NK-92 (cell line): Measurements from ENCODE around the gene CLC.
"Not testable (repeated sequence)": the region's sequence is repeated elsewhere in the genome, so short reads cannot be mapped to it uniquely, and the experiment has no call there.

Source experiments
- DNase-seq: peaks from one replicate; lab custom pipeline; 2025; ENCODE audit not compliant: unreplicated experiment; lab: John Stamatoyannopoulos, UW

CLC gene

DNA sequence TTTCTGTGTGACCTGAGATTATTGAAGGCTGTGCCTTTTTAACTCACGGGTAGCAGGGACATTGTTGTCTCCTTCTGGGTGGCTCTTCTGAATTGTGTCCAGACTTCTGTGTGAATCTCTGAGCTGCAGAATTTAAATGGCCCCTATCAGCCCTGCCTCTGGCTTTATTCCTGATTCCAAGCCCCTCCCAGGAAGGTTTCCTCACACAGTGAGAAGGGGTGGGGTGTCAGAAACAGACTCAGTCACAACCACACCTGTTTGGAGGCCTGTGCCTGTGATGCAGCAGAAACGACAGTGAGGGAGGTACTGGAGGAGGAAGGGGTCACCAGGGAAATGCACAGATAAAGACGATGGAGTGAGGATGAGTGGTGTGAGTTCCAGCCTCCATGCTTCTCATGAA, at the start of gene CLC:
CLC (minus strand) TSS at position 139 of the 400 bp plus-strand sequence; CDS start at position 62, 77 bp downstream.
- no peak for DNase-seq

DNA sequence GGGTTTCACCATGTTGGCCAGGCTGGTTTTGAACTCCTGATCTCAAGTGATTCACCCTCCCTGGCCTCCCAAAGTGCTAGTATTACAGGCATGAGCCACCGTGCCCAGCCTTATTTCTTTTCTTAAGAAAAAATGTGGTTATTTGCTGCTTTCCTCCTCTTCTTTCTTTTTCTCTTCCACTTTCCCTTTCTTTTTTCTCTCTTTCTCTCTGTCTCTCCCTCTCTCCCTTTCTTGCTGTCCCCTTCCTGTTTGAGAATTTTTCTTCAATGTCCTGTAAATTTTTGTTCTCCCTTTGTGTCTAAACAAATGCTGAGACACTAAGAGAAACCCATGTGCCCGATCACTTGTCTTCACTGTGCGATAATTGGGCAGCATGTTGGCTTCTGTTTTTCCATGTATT, 43.1 kb upstream of the CLC start:
- DNase-seq = no peak

DNA sequence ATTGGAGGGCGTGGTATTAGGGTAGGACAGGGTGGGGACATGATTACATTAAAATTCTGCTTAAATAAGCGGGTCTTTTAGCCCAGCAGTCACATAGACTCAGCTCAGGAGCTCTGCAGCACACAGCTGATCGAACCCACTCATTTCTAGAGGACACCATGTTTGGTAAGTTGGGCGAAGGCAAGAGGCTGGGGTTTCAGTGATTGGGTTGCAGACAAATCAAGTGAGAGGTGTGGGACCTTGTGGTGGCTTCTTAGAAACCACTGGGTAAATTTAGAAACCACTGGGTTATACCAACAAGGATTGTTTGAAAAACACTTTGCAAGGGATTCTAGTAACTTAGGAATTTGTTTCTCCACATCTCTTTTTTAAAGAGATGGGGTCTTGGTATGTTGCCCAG, 40.9 kb upstream of the CLC start, which contains the start of gene LEUTX:
LEUTX (plus strand) TSS at position 92 of the 400 bp plus-strand sequence; CDS start at position 159, 67 bp downstream.
- no peak for DNase-seq

DNA sequence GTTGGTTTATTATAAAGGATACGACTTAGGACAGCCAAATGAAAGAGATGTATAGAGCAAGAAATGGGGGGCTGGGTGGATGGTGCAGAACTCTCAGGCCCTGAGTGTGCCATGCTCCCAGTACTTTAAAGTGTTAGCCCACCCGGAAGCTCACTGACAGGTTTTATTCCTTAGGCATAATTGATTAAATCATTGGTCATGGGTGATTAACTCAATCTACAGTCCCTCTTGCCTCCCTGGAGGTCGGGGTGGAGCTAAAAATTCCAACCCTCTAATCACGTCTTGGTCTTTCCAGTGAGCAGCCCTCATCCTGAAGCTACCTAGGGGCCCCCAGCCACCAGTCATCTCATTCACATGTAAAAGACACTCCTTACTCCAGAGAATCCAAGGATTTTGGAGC, 31.0 kb upstream of the CLC start:
- DNase-seq = no peak

DNA sequence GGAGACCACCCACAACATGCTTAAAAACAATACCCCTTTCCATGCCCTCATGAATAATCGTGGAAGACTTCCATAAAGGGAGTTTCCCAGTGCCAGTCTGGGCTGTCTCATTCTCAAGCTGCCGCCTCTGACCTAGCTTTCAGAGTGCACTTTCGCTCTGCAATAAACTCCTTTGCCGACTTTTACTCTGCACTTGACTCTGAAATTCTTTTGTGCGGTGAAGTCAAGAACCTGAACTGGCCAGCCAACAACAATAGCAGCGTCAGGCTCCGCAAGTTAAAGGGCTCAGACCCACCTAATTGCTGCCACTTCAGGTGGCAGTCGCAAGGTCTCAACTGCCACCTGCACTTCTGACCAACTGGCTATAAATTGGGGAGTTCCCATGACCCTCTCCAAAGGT, 30.5 kb upstream of the CLC start:
- DNase-seq = no peak

DNA sequence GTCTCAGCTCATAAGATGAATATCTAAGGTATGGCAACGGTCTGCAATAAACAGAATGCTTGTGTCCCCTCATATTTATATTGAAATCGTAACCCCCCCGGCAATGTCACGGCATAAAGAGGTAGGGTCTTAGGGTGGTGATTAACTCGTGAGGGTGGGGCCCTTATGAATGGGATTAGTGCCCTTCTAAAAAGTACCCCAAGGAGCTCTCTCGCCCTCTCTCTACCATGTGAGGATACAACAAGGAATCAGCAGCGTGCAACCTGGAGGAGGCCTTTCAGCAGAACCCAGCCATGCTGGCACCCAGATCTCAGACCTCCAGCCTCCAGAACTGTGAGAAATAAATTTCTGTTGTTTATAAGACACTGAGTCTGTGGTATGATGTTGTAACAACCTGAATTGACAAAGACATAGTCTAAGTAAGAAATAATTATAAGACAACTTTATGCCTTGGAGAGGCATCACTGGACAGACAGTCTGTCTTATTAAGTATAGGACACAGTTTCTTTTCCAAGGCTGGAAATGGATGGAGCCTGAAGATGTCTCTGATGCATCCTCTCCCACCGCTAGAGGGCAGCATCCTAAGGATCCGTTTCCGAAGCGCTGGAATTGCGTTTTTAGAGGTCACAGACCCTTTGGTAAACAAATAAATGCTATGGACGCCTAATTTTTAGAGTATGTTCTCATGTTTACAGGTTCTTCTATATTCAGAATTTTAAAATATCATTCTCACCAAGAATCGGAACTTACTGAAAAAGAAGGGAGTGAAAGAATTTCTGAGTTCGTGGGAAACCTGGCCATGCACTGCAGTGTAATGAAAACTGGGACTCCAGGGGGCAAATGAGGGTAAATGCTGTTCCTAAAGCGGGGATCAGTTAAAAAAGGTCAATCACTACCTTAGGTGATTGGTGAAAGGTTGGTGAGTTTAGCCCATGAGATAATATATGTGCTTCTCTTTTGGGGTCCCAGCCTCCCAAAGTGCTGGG, 27.6 kb upstream of the CLC start:
- no peak for DNase-seq

DNA sequence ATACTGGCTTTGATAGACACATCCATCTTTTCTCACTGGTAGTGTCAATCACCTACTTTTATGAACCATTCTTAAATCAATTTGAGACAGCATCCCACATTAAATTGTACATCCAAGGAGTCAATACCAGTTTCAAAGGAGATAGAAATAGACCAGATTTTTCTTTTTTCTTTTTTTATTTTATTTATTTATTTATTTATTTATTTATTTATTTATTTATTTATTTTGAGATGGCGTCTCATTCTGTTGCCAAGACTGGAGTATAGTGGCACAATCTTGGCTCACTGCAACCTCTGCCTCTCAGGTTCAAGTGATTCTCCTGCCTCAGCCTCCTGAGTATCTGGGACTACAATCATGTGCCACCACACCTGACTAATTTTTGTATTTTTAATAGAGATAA, 24.0 kb upstream of the CLC start:
- DNase-seq = not testable (repeated sequence)

DNA sequence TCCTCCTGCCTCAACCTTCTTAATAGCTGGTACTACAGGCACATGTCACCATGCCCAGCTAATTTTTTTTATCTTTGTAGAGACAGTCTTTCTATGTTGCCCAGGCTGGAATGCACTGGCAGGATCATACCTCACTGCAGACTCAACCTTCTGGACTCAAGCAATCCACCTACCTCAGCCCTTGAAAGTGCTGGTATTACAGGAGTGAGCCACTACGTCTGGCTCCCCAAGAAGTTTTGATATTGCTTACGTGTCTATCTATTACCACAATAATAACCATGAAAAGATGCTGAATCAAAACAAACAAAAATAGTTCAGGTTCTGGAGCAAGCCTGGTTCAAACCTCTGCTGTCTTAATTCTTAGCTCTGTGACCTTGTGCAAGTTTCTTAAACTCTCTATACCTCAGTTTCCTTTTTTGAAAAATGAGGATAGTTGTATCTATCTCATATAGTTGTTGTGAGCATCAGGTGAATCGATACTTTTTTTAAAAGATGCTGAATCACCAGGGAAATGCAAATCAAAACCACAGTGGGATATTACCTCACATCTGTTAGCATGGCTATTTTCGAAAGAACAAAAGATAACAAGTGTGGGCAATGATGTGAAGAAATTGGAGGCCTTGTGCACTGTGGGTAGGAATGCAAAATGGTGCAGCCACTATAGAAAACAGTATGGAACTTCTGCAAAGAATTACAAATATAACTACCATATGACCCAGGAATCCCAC, 21.8 kb upstream of the CLC start:
- DNase-seq = no peak

DNA sequence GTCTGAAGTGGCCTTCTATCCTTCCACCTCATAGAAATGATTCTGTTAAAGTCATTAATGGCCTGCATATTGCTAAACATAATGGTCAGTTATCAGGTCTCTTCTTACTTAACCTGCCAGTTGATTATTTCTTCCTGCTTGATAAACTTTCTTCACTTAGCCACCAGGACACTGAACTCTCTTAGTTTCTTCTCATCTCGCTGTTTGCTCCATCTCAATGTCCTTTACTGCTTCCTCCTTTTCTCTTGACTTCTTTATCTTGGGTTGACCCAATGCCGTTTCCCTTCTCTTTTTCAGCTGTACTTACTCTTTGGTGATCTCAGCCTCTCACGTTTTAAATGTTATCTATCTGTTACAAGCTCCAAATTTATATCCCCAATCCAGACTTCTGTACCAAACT, 17.1 kb upstream of the CLC start:
- no peak for DNase-seq

DNA sequence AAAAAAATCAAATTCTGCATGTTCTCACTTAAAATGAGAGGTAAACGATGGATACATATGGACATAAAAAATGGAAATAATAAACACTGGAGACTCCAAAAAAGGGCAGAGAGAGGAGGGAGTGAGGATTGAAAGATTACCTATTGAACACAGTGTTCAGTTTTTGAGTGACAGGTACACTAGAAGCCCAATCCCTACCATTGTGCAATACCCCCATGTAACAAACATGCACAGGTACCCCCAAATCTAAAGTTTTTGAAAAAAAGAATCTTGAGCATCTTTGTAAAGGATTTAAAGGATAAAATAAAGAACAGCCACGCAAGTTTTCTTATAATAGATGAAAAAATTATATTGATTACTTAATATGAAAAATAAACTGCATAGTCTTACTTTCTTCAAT, 16.7 kb upstream of the CLC start:
- DNase-seq = no peak

DNA sequence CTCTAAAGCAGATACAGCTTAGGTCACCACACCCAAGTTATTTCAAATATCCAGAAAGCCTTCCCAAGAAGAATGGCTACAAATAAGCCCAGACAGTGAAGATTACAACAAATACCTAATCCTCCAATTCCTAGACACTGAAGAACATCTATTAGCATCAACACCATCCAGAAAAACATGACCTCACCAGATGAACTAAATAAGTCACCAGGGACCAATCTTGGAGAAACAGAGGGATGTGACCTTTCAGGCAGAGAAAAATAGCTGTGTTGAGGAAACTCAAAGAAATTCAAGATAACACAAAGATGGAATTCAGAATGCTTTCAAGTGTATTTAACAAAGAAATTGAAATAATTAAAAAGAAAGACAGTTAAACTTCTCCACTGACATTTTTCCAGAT, 15.0 kb upstream of the CLC start:
- no peak for DNase-seq

DNA sequence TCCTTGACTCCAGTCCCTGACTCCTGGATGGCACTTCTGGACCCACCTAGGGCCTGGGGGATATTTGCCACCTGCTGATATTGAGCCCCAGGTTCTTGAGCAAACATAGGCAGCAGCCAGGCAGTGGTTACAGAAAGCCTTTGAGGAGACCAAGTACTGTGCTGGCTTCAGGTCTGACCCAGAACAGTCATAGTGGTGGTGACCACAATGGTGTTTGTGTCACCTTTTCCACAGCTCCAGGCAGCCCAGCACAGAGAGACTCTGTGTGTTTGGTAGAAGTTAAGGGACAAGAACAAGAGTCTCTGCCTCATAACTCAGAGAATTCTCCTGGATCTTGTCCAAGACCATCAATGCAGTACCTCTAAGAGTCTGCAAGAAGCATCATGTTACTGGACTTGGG, 14.6 kb upstream of the CLC start:
- no peak for DNase-seq

DNA sequence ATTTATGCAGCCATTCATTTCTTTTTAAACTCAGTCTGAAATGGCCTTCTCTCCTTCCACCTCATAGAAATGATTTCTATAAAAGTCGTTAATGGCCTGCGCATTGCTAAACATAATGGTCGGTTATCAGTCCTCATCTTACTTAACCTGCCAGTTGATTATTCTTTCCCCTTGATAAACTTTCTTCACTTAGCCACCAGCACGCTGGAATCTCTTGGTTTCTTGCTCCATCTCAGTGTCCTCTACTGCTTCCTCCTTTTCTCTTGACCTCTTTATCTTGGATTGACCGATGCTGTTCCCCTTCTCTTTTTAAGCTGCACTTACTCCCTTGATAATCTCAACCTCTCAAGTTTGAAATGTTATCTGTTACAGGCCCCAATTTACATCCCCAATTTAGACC, 12.2 kb upstream of the CLC start:
- no peak for DNase-seq

DNA sequence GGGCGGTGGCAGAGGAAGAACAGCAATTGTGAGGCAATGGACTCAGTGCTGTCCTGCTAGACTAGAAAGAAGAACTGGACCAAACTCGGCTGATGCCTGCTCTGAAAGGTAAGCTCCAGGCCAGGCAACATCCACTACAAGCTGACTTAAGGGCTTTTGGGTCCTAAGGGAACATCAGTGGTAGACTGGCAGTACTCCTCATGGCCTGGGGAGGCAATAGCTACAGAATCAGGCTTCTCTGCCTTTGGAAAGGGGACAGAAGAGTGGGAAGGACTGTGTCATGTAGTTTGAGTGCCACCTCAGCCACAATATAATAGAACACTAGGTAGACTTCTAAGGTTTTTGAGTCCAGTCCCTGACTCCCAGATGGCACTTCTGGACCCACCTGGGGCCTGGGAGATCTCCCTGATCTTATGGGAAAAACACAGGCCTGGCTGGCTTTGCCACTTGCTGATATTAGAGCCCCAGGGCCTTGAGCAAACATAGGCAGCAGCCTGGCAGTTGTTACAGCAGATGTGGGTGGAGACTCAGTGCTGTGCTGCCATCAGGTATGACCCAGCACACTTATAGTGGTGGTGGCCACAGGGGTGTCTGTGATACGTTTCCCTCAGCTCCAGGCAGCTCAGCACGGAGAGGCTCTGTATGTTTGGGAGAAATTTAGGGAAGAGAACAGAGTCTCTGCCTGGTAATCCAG, 9.2 kb upstream of the CLC start:
- no peak for DNase-seq

DNA sequence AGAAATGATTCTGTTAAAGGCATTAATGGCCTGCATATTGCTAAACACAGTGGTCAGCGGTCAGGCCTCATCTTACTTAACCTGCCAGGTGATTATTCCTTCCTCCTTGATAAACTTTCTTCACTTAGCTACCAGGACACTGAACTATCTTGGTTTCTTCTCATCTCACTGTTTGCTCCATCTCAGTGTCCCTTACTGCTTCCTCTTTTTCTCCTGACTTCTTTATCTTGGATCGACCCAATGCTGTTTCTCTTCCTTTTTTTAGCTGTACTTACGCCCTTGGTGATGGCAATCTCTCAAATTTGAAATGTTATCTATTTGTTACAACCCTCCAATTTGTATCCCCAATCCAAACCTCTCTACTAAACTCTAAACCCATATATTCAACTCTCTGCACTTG, 7.8 kb upstream of the CLC start:
- no peak for DNase-seq

DNA sequence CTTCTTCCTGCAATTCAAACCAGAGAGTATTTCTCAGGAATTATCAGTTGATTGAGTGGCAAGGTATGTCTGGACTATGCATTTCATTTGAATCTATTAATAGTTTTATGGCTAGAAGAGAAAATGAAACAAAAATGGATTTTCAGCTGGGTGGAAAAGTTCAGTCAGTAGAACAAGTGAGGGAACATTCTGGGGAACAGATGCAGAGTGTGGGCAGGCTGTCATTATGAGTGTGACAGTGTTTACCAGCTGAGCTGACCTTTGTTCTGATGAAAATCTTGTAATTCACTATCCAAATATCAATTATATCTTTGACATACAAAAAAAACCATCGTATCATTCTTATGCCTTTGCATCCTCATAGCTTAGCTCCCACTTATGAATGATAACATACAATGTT, 2.6 kb upstream of the CLC start:
- DNase-seq = no peak

DNA sequence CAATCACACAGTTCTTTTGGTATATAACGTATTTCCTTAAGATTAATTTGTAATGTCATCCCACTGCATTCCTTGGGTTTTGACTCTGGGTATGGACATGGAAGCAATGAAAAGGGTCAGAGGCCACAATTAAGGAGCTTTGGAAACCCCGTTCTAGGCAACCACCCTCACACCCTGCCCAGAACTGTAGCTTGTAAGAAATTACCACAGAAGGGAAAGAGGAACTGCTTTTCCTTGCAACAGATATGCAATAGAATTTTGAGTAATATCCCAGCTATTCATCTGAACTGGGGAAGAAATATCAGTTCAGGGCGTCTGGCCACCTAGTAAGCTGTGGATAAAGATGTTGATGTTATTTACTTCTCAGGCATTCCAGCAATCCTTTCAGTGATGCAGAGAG, 985 bp upstream of the CLC start:
- no peak for DNase-seq

DNA sequence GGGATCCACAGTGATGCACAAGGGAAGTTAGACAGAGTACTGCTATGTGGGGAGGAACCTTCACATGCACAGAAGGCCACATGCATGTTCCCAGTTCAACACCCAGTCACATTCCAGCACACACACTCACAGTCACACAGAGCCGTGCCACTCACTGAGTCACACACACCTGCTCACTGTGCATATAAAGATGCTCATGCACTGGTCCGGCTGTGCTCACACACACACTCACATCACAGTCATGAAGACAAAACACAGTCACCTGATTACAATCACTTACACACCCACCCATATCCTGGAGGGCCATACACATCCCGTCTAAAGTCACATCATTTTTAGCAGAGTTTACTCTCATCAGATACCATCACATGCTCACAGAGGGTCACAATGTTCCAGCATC, 478 bp downstream of the CLC start:
- DNase-seq = no peak

DNA sequence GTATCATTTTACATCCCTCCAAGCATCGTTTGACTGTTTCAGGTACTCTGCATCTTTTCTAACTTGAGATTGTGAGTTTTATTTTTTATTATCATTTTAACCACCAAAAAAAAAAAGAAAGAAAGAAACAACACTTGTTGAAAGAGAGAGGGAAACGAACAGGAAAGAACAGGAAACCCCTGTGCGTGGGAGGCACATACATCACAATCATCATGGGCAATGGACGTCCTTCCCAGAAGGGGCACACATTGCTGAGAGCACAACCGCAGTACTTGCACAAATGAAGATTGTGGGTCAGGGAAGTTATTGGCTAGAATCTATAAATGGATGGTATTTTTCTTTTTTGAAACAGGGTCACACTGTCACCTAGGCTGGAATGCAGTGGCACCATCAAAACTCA, 1.7 kb downstream of the CLC start:
- no peak for DNase-seq

DNA sequence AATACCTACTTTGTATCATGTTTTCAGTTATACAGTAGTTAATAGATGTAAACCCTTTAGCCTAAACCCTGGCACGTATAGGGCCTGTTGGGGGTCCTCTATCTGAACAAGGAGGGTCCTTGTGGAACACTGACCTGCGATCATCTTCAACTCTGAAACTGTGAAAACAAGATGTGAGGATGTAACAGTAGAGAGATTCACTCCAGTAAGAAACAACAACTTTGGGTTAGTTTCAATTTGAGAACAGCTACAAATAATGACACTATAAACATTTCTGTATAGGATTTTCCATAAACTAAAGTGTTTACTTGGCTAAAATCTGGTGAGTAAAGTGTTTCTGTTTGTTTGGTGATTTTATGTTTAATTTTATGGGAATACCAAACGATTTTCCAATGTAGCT, 2.1 kb downstream of the CLC start:
- no peak for DNase-seq

DNA sequence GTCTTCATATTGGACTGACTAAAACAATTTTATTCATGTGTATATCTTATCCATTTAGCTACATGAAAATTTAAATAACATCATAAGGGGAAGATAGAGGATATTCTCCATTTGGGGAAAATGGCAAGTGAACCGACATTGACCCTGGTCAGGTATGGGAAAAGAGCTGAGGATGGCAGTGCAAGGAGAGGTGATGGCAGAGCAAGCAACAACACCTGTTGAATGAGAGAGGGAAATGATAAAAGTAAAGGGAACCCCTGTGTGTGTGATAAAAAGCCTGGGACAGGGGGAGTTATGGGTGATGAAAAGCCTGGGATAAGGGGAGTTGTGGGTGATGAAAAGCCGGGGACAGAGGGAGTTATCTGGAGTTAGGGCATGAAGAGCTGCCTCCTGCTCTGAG, 4.0 kb downstream of the CLC start:
- DNase-seq = no peak

DNA sequence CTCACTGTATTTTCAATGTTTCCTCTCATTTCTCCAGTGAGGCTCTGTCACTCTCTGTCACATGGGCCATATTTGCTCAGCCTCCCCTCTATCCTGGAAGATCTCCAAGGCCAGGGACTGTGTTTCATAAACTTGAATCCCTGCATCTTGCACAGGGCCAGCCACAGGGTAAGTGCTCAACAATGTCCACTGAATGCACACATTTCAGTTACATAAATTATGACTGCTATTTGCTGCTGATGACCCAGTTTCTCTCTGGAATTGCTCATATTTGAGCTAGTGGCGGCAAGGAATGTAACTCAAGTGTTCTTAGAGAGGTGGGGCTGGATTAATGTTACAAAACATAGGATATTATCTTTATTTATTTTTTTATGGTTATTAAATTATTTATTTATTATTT, 6.1 kb downstream of the CLC start:
- DNase-seq = no peak
